Activated gamma-delta T cell treated with anti-CD3 and anti-CD28 coated beads, Interleukin-2, amount 50 U/mL, for 16 hours (primary cell): ENCODE results near the gene DHCR7.

ENCODE experiments used
- DNase-seq: peaks from one replicate; pipeline ENCODE4 v3.0.0-alpha.2; 2020; ENCODE audit warnings: low read depth

The DHCR7 gene

DNA sequence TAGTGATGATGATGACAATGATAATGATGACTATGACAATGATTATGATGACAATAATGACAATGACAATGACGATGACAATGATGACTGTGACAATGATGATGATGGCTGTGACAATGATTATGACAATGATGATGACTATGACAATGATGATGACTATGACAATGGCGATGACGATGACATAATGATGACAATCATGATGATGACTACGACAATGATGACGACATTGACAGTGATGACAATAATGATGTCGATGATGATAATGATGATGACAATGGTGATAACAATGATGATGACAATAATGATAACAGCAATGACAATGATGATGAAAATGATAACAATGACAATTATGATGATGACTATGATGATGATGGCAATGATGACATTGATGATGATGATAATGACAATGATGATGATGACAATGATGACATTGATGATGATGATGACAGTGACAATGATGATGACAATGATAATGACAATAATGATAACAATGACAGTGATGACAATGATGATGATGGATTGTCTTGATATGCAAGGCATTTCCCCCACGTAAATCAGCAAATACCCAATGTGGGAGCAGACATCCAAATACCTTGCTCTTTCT, 37.7 kb downstream of the DHCR7 start:
- no peak for DNase-seq

- DNase-seq, result no peak
These were observed 39.4 kb downstream of the DHCR7 start for GRCh38 chr11:71408826-71409225.

GRCh38 chr11:71407356-71407755, 40.8 kb downstream of the DHCR7 start:
- no peak for DNase-seq

DNA sequence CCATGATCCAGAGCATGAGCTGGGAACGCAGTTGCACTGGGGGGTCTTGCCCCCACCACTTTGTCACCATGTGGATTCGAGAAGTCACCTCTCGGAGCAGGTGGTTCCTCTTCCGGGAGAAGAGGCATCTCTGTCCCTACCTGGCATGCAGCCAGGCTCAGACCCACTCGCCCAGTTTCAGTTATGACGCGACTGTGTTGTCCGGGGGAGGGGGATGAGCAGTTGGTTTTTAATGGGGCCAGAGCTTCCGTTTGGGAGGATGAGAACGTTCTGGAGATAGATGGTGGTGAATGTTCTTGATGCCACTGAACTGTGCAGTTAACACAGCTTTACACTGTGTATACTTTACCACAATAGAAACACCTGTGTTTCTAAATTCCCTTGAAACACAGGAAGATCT, 41.5 kb downstream of the DHCR7 start:
- DNase-seq, result no peak

GRCh38 chr11:71404209-71404608, 44.0 kb downstream of the DHCR7 start:
- DNase-seq, result no peak

GRCh38 chr11:71402878-71403277, 45.3 kb downstream of the DHCR7 start:
- DNase-seq, result no peak

DNA sequence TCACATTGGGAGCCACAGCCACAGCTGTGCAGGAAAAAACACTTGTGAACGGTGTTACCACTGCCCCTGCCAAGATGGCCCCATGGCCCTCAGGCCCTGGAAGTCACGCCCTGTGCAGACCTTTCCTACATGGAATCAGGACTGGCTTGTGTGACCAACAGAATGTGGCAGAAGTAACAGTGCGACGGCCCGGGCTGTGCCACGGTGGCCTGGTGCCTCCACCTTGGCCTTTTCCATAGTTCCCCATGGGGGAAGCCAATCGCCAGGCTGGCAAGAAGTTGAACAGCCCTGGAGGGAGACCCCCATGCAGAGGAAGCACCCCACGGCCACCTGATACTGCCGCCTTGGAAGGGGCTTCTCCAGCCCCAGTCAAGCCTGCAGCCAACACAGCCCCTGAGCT, 48.0 kb downstream of the DHCR7 start:
- no peak for DNase-seq

- no peak for DNase-seq
These were observed 48.9 kb downstream of the DHCR7 start for GRCh38 chr11:71399341-71399740.

DNA sequence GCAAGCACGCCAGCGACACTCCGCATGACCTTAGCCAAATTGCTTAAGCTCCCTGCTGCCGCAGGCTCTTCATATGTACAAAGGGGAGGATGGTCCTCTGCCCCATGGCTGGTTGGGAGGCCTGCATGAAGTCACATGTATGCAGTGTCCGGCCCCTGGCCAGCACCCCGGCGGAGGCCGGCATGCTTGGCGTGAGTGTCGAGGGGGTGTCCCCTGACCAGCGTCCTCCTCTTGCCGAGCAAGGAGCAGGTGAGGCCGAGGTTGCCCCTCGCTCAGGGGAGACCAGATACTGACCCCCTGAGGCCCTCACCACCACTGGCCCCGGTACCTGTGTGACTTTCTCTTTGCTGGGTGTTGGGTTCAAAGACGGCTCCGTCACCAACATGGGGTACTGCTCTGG, 50.2 kb downstream of the DHCR7 start:
- no peak for DNase-seq

- DNase-seq, result no peak
These were observed 50.8 kb downstream of the DHCR7 start for GRCh38 chr11:71397331-71397860.

DNA sequence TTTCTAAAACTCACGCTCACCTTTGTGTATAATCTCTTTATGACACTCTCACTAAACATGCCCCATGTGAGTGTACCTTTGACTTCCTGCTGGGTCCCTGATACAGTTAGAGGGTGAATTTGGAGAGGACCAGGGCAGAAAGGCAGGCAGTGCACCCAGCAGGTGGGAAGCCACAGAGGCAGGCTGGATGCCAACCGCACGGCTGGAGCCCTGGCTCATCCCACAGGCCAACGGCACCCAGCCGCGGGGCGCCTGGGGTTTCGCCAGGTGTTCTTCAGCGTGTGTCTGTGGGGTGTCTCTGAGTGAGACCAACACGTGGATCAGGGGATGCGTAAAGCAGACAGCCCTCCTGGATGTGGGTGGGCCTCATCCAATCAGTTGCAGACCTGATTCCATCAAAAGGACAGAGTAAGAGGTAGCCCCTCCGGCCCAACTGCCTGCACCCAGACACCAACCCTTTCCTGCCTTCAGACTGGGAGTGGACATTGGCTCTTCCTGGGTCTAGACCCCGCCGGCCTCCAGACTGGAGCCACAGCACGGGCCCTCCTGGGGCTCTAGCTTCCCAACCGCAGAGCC, 51.6 kb downstream of the DHCR7 start:
- no peak for DNase-seq

- no peak for DNase-seq
These were observed 52.4 kb downstream of the DHCR7 start for GRCh38 chr11:71395774-71396173.

GRCh38 chr11:71395263-71395560, 53.0 kb downstream of the DHCR7 start:
- DNase-seq, result no peak

- no peak for DNase-seq
These were observed 54.9 kb downstream of the DHCR7 start for GRCh38 chr11:71393283-71393682.

GRCh38 chr11:71391796-71392195, 56.4 kb downstream of the DHCR7 start:
- no peak for DNase-seq

- DNase-seq, result no peak
These were observed 56.8 kb downstream of the DHCR7 start for GRCh38 chr11:71391352-71391751.

DNA sequence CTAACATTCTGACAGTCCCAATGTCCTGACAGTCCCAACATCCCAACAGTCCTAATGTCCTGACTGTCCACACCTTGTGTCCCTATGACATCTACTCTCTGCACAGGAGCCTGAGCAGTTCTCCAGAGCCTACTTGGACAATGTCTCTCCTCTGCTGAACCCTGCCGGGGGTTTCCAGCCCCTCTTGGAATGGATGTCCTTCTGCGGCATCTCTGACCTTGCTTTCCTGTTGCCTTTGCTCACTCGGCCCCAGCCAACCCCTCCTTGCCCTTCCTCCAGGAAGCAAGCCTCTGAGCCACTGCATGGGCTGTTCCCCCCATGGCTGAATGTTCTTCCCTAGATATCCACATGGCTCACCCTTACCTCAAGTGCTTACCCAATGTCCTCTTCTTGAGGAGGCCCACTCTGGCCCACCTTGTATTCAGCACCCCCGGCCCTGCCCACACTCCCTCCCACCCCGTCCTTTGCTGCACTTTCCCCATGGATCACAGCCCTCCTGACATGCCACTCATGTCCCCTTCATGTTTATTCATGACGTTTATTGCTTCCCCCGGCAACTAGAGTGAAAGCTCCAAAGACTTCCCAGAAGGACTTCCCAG, 59.5 kb downstream of the DHCR7 start:
- DNase-seq, result no peak

DNA sequence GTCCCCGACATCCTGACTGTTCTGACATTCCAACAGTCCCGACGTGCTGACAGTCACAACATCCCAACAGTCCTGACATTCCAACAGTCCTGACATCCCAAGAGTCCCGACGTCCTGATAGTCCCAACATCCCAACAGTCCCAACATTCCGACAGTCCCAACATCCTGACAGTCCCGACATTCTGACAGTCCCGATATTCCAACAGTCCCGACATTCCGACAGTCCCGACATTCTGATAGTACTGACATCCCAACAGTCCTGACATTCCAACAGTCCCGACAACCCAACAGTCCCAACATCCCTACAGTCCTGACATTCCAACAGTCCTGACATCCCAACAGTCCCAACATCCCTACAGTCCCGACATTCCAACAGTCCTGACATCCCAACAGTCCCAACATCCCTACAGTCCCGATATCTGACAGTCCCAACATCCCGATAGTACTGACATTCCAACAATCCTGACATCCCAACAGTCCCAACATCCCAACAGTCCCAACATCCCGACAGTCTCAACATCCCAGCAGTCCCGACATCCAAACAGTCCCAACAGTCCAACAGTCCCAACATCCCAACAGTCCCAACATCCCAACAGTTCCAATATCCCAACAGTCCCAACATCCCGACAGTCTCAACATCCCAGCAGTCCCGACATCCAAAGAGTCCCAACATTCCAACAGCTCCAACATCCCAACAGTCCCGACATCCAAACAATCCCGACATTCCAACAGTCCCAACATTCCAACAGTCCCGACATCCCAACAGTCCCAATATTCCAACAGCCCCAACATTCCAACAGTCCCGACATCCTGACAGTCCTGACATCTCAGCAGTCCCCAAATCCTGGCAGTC, 60.2 kb downstream of the DHCR7 start:
- no peak for DNase-seq

DNA sequence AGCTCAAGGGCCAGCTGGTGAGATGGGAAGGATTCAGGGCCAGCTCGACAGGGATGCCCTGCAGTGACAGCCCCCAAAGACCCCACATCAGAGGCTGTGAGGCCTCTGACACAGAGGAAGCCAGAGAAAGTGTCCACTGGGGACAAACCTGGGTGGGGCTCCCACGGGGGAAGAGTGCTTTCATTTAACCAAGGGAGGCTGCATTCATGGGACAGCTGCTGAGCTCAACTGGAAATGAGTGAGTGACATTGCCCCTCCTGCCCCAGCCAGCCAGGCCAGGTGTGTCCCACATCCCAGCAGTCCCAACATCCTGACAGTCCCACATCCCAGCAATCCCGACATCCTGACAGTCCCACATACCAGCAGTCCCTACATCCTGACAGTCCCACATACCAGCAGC, 61.0 kb downstream of the DHCR7 start:
- no peak for DNase-seq

GRCh38 chr11:71386202-71386601, 62.0 kb downstream of the DHCR7 start:
- DNase-seq, result no peak

DNA sequence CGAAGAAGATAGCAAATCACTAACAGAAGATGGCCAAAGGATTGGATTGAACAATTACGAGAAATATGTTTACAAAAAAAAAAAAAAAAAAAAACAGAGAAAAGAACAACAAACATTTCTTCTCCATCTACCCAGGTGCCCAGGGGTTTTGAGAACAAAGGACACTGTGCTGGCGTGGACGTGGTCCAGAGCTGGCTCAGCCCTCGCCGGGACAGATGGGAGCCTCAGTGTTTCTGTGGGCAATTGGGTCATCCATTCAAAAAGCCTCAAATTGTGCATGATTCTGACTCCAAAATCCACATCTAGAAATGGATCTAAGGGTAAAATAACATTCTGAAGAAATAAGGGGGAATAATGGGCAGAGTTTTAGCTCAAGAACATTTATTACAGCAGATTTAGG, 63.1 kb downstream of the DHCR7 start:
- no peak for DNase-seq

DNA sequence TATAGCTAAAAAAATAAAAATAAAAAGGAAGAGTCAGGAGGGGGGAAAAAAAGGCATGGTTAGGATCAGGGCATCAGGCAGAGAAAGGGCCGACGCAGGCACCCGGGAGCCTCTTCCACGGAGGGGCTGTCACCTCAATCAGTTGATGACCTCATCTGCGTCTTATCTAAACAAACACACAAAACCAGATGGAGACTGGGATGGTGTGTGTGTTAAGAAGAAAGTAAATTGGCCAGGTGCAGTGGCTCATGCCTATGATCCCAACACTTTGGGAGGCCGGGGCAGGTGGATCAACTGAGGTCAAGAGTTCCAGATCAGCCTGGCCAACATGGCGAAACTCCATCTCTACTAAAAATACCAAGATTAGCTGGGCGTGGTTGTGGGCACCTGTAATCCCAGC, 63.6 kb downstream of the DHCR7 start:
- no peak for DNase-seq
